Nephron progenitor cell (in vitro differentiated cells): ENCODE data around the gene E2F1.
A peak's percentile ranks its signal among the peaks of the same experiment; 100 is the strongest.
"Not testable (repeated sequence)": the region's sequence is repeated elsewhere in the genome, so short reads cannot be mapped to it uniquely, and the experiment has no call there.

ENCODE experiments used
- DNase-seq: peaks from one replicate; pipeline ENCODE4 v3.0.0; 2021
- H3K27ac Mint-ChIP-seq: 2 replicates; pipeline ENCODE4 v1.8.0; 2021; ENCODE audit warnings: mild to moderate bottlenecking, moderate library complexity, mixed read lengths
- H3K27me3 Mint-ChIP-seq: 2 replicates; pipeline ENCODE4 v1.8.0; 2021; ENCODE audit warnings: mild to moderate bottlenecking, low read depth, mixed read lengths; ENCODE audit not compliant: poor library complexity
- H3K36me3 Mint-ChIP-seq: 2 replicates; pipeline ENCODE4 v1.8.0; 2021; ENCODE audit warnings: low read depth, mixed read lengths
- H3K4me1 Mint-ChIP-seq: 2 replicates; pipeline ENCODE4 v1.8.0; 2021; ENCODE audit warnings: mixed read lengths
- H3K4me3 Mint-ChIP-seq: 2 replicates; pipeline ENCODE4 v1.8.0; 2021; ENCODE audit warnings: mild to moderate bottlenecking, moderate library complexity, mixed read lengths
- H3K9me3 Mint-ChIP-seq: 2 replicates; pipeline ENCODE4 v1.8.0; 2021; ENCODE audit warnings: mild to moderate bottlenecking, moderate library complexity, mixed read lengths
- TF ChIP-seq, protein P1 (sequence below): fragments of 200-600 bp; sonication (generic); IDR thresholded peaks from 2 replicates; pipeline ENCODE4 v1.5.0; 2021; ENCODE audit warnings: antibody characterized with exemption

The E2F1 gene

GRCh38 chr20:33649201-33649681 is 36.9 kb downstream of the E2F1 start:
- Mint-ChIP-seq H3K4me1 (peaks cover 42% of the 10 kb centered on the region), H3K9me3 (no peaks in the 10 kb centered on the region), H3K27ac (no peak overlapping the region), H3K27me3 (no peaks in the 10 kb centered on the region), H3K4me3 (no peak overlapping the region), H3K36me3 (peaks cover 20% of the 10 kb centered on the region)
- TF ChIP-seq, protein P1, sequence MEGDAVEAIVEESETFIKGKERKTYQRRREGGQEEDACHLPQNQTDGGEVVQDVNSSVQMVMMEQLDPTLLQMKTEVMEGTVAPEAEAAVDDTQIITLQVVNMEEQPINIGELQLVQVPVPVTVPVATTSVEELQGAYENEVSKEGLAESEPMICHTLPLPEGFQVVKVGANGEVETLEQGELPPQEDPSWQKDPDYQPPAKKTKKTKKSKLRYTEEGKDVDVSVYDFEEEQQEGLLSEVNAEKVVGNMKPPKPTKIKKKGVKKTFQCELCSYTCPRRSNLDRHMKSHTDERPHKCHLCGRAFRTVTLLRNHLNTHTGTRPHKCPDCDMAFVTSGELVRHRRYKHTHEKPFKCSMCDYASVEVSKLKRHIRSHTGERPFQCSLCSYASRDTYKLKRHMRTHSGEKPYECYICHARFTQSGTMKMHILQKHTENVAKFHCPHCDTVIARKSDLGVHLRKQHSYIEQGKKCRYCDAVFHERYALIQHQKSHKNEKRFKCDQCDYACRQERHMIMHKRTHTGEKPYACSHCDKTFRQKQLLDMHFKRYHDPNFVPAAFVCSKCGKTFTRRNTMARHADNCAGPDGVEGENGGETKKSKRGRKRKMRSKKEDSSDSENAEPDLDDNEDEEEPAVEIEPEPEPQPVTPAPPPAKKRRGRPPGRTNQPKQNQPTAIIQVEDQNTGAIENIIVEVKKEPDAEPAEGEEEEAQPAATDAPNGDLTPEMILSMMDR: no peak
- no peak for DNase-seq

GRCh38 chr20:33648396-33649004 is 37.7 kb downstream of the E2F1 start:
- TF ChIP-seq, protein P1: no peak
- DNase-seq: no peak
- no peak overlapping the region for H3K27ac Mint-ChIP-seq
- no peaks in the 10 kb centered on the region for H3K27me3 Mint-ChIP-seq
- H3K9me3 Mint-ChIP-seq: no peaks in the 10 kb centered on the region
- peaks cover 42% of the 10 kb centered on the region for H3K4me1 Mint-ChIP-seq
- peaks cover 20% of the 10 kb centered on the region for H3K36me3 Mint-ChIP-seq
- no peak overlapping the region for H3K4me3 Mint-ChIP-seq

- Mint-ChIP-seq H3K27ac (no peak overlapping the region), H3K9me3 (no peaks in the 10 kb centered on the region), H3K4me3 (no peak overlapping the region), H3K4me1 (peaks cover 37% of the 10 kb centered on the region), H3K27me3 (no peaks in the 10 kb centered on the region), H3K36me3 (peaks cover 25% of the 10 kb centered on the region)
- no peak for DNase-seq
- TF ChIP-seq, protein P1: no peak
Observed at GRCh38 chr20:33647603-33648395, 38.4 kb downstream of the E2F1 start.

- H3K27ac Mint-ChIP-seq, H3K9me3 Mint-ChIP-seq, H3K4me3 Mint-ChIP-seq, H3K27me3 Mint-ChIP-seq, DNase-seq: not testable (repeated sequence)
- Mint-ChIP-seq H3K36me3 (peaks cover 28% of the 10 kb centered on the region), H3K4me1 (peaks cover 37% of the 10 kb centered on the region)
Observed at GRCh38 chr20:33646959-33647602, 39.1 kb downstream of the E2F1 start.

GRCh38 chr20:33646191-33646590 is 40.0 kb downstream of the E2F1 start:
- H3K4me1 Mint-ChIP-seq: peaks cover 37% of the 10 kb centered on the region
- H3K27me3 Mint-ChIP-seq: peaks cover 3% of the 10 kb centered on the region
- H3K4me3 Mint-ChIP-seq: no peak overlapping the region
- TF ChIP-seq, protein P1: no peak
- no peak for DNase-seq
- peaks cover 34% of the 10 kb centered on the region for H3K36me3 Mint-ChIP-seq
- no peaks in the 10 kb centered on the region for H3K9me3 Mint-ChIP-seq
- no peak overlapping the region for H3K27ac Mint-ChIP-seq

GRCh38 chr20:33645396-33645795 is 40.8 kb downstream of the E2F1 start:
- TF ChIP-seq, protein P1: no peak
- Mint-ChIP-seq H3K36me3 (peaks cover 42% of the 10 kb centered on the region), H3K27me3 (peaks cover 3% of the 10 kb centered on the region), H3K4me1 (peaks cover 37% of the 10 kb centered on the region), H3K9me3 (no peaks in the 10 kb centered on the region), H3K4me3 (no peak overlapping the region), H3K27ac (peak overlapping the region; percentile 39)
- DNase-seq: no peak
